NB4 (cell line): ENCODE results near the gene NPIPA5.

Experiments
- MYC ChIP-seq: IDR thresholded peaks from 2 replicates; pipeline ENCODE4 v1.6.1; 2011; ENCODE audit warnings: low read depth, low read length
- POLR2A ChIP-seq: IDR thresholded peaks from 2 replicates; pipeline ENCODE4 v1.6.1; 2011; ENCODE audit warnings: mild to moderate bottlenecking; ENCODE audit not compliant: insufficient read length; ENCODE audit errors: extremely low read depth
- TF ChIP-seq, protein P1 (sequence below): IDR thresholded peaks from one replicate; pipeline ENCODE4 v1.5.1; 2012; ENCODE audit warnings: low read depth, low read length
- TF ChIP-seq, protein P2 (sequence below): IDR thresholded peaks from 2 replicates; pipeline ENCODE4 v1.6.1; 2011; ENCODE audit warnings: low read depth, low read length

DNA sequence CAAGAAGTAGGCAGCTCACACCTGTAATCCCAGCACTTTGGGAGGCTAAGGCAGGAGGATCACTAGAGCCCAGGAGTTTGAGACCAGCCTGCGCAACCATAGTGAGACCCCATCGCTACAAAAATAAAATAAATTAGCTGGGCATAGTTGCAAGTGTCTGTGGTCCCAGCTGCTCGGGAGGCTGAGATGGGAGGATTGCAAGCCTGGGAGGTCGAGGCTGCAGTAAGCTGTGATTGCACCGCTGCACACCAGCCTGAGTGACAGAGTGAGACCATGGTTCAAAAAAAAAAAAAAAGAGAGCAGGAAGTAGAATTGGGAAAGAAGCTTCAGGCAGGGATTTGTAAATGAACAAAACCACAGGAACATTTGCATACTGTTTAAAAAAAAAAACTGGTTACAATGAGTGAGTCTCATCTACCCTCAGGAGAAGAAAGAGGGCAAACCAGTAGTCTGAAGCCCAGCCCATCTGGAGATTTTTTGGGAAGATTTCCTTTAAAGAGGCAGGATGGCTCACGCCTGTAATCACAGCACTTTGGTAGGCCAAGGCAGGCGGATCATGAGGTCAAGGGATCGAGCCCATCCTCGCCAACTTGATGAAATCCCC, 25.4 kb upstream of the NPIPA5 start:
- TF ChIP-seq, protein P1, sequence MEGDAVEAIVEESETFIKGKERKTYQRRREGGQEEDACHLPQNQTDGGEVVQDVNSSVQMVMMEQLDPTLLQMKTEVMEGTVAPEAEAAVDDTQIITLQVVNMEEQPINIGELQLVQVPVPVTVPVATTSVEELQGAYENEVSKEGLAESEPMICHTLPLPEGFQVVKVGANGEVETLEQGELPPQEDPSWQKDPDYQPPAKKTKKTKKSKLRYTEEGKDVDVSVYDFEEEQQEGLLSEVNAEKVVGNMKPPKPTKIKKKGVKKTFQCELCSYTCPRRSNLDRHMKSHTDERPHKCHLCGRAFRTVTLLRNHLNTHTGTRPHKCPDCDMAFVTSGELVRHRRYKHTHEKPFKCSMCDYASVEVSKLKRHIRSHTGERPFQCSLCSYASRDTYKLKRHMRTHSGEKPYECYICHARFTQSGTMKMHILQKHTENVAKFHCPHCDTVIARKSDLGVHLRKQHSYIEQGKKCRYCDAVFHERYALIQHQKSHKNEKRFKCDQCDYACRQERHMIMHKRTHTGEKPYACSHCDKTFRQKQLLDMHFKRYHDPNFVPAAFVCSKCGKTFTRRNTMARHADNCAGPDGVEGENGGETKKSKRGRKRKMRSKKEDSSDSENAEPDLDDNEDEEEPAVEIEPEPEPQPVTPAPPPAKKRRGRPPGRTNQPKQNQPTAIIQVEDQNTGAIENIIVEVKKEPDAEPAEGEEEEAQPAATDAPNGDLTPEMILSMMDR = no peak
- TF ChIP-seq, protein P2, sequence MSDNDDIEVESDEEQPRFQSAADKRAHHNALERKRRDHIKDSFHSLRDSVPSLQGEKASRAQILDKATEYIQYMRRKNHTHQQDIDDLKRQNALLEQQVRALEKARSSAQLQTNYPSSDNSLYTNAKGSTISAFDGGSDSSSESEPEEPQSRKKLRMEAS = no peak
- TF ChIP-seq MYC (no peak), POLR2A (no peak)
